SK-N-MC (cell line): ENCODE results near the gene IFIT1B.

Experiments used
- EZH2 ChIP-seq: fragments of 200-600 bp; sonication (generic); IDR thresholded peaks from one replicate; pipeline ENCODE4 v1.6.1; 2017; ENCODE audit warnings: antibody characterized with exemption
- POLR2AphosphoS5 ChIP-seq: IDR thresholded peaks from 2 replicates; pipeline ENCODE4 v1.6.1; 2012; ENCODE audit warnings: mild to moderate bottlenecking, low read depth, low read length, borderline replicate concordance

DNA sequence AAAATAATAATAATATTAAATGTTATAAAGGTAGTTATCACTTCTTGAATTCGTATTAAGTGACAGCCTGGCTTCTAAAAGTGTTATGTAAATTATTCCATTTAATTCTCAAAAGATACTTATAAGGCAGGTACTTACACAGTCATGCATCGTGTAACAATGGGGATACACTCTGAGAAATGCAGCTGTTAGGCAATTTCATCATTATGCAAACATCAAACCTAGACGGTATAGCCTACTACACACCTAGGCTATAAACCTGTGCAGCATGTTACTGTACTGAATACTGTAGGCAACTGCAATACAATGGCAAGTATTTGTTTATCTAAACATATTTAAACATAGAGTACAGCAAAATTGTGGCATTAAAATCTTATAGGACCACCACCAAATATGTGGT, 16.0 kb downstream of the IFIT1B start:
- no peak for TF ChIP-seq POLR2AphosphoS5
- no peak for TF ChIP-seq EZH2
